GM23338 (cell line): ENCODE data around the gene SAMHD1. TPM values are rescaled to one million over a fixed set of nuclear protein-coding genes. Genes with fewer than 3 reads are reported as not detected.
"Not testable (repeated sequence)": the region's sequence is repeated elsewhere in the genome, so short reads cannot be mapped to it uniquely, and the experiment has no call there.

Experiments used
- ATAC-seq: fragments of 200-7000 bp; cut with Tn5 transposase; 3 replicates; pipeline ENCODE4 v1.9.1; 2020
- DNase-seq: peaks from one replicate; pipeline ENCODE4 v3.0.0-alpha.2; 2015; ENCODE audit warnings: low spot score
- H2AFZ ChIP-seq: fragments of 200-600 bp; sonication (generic); 2 replicates; pipeline ENCODE4 v1.8.0; 2016; ENCODE audit warnings: antibody characterized with exemption, mild to moderate bottlenecking, moderate library complexity
- H3F3A ChIP-seq: fragments of 200-600 bp; sonication (generic); replicated peaks from 2 replicates; pipeline ENCODE4 v1.8.0; 2017; ENCODE audit warnings: antibody characterized with exemption, mixed run types, low read depth
- H3K27ac ChIP-seq: fragments of 200-600 bp; sonication (generic); 2 replicates; pipeline ENCODE4 v1.6.1; 2016; ENCODE audit warnings: low read depth
- H3K27me3 ChIP-seq: fragments of 200-600 bp; sonication (generic); 2 replicates; pipeline ENCODE4 v1.8.0; 2016; ENCODE audit warnings: mild to moderate bottlenecking, mixed run types, moderate library complexity; ENCODE audit not compliant: insufficient read depth
- H3K36me3 ChIP-seq: fragments of 200-600 bp; sonication (generic); 2 replicates; pipeline ENCODE4 v1.8.0; 2016; ENCODE audit warnings: mild to moderate bottlenecking; ENCODE audit not compliant: insufficient read depth
- H3K4me1 ChIP-seq: fragments of 200-600 bp; sonication (generic); 2 replicates; pipeline ENCODE4 v1.8.0; 2016; ENCODE audit warnings: mild to moderate bottlenecking, moderate library complexity; ENCODE audit not compliant: insufficient read depth
- H3K4me2 ChIP-seq: fragments of 200-600 bp; sonication (generic); 2 replicates; pipeline ENCODE4 v1.7.1; 2017; ENCODE audit warnings: mixed run types
- H3K4me3 ChIP-seq: fragments of 200-600 bp; sonication (generic); 2 replicates; pipeline ENCODE4 v1.6.1; 2016; ENCODE audit warnings: mixed run types
- H3K79me2 ChIP-seq: fragments of 200-600 bp; sonication (generic); replicated peaks from 2 replicates; pipeline ENCODE4 v1.8.0; 2017; ENCODE audit warnings: mild to moderate bottlenecking; ENCODE audit not compliant: insufficient read depth
- H3K9me2 ChIP-seq: fragments of 200-600 bp; sonication (generic); 2 replicates; pipeline ENCODE4 v1.8.0; 2017; ENCODE audit not compliant: insufficient read depth
- H4K20me1 ChIP-seq: fragments of 200-600 bp; sonication (generic); replicated peaks from 2 replicates; pipeline ENCODE4 v1.8.0; 2017; ENCODE audit warnings: mild to moderate bottlenecking; ENCODE audit not compliant: insufficient read depth
- H3K27ac Mint-ChIP-seq: 2 replicates; pipeline ENCODE4 v1.8.0; 2020; ENCODE audit warnings: inconsistent platforms, mild to moderate bottlenecking, moderate library complexity, mixed read lengths
- H3K27me3 Mint-ChIP-seq: 3 replicates; pipeline ENCODE4 v1.8.0; 2022; ENCODE audit warnings: low read depth, mild to moderate bottlenecking, moderate library complexity, mixed read lengths, inconsistent platforms; ENCODE audit not compliant: insufficient read depth, poor library complexity
- H3K36me3 Mint-ChIP-seq: 3 replicates; pipeline ENCODE4 v1.8.0; 2021; ENCODE audit warnings: low read depth, mild to moderate bottlenecking, inconsistent platforms, moderate library complexity, mixed read lengths
- H3K4me1 Mint-ChIP-seq: 3 replicates; pipeline ENCODE4 v1.8.0; 2020; ENCODE audit warnings: mild to moderate bottlenecking, inconsistent platforms, mixed read lengths
- H3K4me3 Mint-ChIP-seq: 3 replicates; pipeline ENCODE4 v1.8.0; 2021; ENCODE audit warnings: moderate library complexity, mild to moderate bottlenecking, inconsistent platforms, mixed read lengths
- H3K9me3 Mint-ChIP-seq: 3 replicates; pipeline ENCODE4 v1.8.0; 2020; ENCODE audit warnings: moderate library complexity, mild to moderate bottlenecking, inconsistent platforms, mixed read lengths
- JUNB ChIP-seq: IDR thresholded peaks from one replicate; pipeline ENCODE4 v1.6.1; 2016; ENCODE audit warnings: antibody characterized with exemption; ENCODE audit not compliant: unreplicated experiment
- POLR2AphosphoS5 ChIP-seq: IDR thresholded peaks from 2 replicates; pipeline ENCODE4 v1.6.1; 2016; ENCODE audit warnings: antibody characterized with exemption, low read depth
- REST ChIP-seq: IDR thresholded peaks from one replicate; pipeline ENCODE4 v1.6.1; 2018; ENCODE audit warnings: antibody characterized with exemption; ENCODE audit not compliant: unreplicated experiment
- ZNF331 ChIP-seq: fragments of 250-450 bp; sonication (Bioruptor Pico); IDR thresholded peaks from 2 replicates; pipeline ENCODE4 v1.5.0; 2020; ENCODE audit warnings: low read depth, mild to moderate bottlenecking, moderate library complexity
- polyA plus RNA-seq: library from polyadenylated mRNA; unstranded; fragments of >200 nt; fragmentation: Nextera tagmentation; extraction: Ambion mirVana; gene quantifications from 2 replicates; pipeline ENCODE4 v1.2.1, GENCODE V29; 2016
- total RNA-seq: library from RNA; depleted of rRNA; stranded (reverse); fragments of >200 nt; shearing (Covaris generic); gene quantifications from 2 replicates; pipeline ENCODE4 v1.2.3, GENCODE V29; 2014
- TF ChIP-seq, protein P1 (sequence below), 2 experiments: fragments of 200-600 bp in 1 of 2; sonication (generic) in 1 of 2; conservative IDR thresholded peaks; 2 replicates each; pipeline versions ENCODE4 v1.5.1 to v1.6.1; 2016 to 2017; ENCODE audit warnings: antibody characterized with exemption in 2 of 2, low read depth in 2 of 2, mild to moderate bottlenecking in 2 of 2, moderate library complexity in 1 of 2

SAMHD1 gene
- total and polyA plus RNA-seq, 2 experiments from 2014 or later: 21.9 to 45.4 TPM

GRCh38 chr20:36994221-36994620 is 42.7 kb upstream of the SAMHD1 start:
- H3K4me1 ChIP-seq, H3F3A ChIP-seq, DNase-seq, H3K4me2 ChIP-seq, H3K4me3 ChIP-seq, H3K27ac Mint-ChIP-seq, H3K4me1 Mint-ChIP-seq, H3K27me3 ChIP-seq, ATAC-seq, H3K79me2 ChIP-seq, H3K4me3 Mint-ChIP-seq, H2AFZ ChIP-seq, H3K27me3 Mint-ChIP-seq, H4K20me1 ChIP-seq, H3K27ac ChIP-seq, H3K9me2 ChIP-seq: not testable (repeated sequence)
- H3K36me3 Mint-ChIP-seq: peaks cover 66% of the 10 kb centered on the region
- peaks cover 25% of the 10 kb centered on the region for H3K36me3 ChIP-seq
- H3K9me3 Mint-ChIP-seq: peaks cover 45% of the 10 kb centered on the region

DNA sequence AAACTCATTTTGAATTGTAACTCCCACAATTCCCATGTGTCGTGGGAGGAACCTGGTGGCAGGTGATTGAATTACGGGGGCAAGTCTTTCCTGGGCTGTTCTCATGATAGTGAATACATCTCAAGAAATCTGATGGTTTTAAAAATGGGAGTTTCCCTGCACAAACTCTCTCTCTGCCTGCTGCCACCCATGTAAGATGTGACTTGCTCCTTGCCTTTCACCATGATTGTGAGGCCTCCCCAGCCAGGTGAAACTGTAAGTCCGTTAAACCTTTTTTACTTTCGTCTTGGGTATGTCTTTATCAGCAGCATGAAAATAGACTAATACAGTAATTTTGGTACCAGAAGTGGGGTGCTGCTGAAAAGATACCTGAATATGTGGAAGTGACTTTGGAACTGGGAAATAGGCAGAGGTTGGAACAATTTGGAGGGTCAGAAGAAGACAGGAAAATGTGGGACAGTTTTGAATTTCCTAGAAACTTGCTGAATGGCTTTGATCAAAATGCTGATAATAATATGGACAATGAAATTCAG is 41.4 kb upstream of the SAMHD1 start:
- Histone ChIP-seq H4K20me1 (no peaks in the 10 kb centered on the region), H3K4me2 (no peak overlapping the region), H3K79me2 (no peaks in the 10 kb centered on the region), H3K4me3 (no peak overlapping the region), H3K9me2 (no peaks in the 10 kb centered on the region), H3K27ac (no peak overlapping the region), H3F3A (no peaks in the 10 kb centered on the region), H3K36me3 (peaks cover 19% of the 10 kb centered on the region), H3K27me3 (no peaks in the 10 kb centered on the region), H2AFZ (no peak overlapping the region), H3K4me1 (0 out of 2 replicates have a peak, but pooled peaks cover 6% of the 10 kb centered on the region)
- peaks cover 14% of the 10 kb centered on the region; the same call in 2 of the 3 replicates for H3K4me1 Mint-ChIP-seq
- peaks cover 54% of the 10 kb centered on the region for H3K36me3 Mint-ChIP-seq
- TF ChIP-seq, protein P1, sequence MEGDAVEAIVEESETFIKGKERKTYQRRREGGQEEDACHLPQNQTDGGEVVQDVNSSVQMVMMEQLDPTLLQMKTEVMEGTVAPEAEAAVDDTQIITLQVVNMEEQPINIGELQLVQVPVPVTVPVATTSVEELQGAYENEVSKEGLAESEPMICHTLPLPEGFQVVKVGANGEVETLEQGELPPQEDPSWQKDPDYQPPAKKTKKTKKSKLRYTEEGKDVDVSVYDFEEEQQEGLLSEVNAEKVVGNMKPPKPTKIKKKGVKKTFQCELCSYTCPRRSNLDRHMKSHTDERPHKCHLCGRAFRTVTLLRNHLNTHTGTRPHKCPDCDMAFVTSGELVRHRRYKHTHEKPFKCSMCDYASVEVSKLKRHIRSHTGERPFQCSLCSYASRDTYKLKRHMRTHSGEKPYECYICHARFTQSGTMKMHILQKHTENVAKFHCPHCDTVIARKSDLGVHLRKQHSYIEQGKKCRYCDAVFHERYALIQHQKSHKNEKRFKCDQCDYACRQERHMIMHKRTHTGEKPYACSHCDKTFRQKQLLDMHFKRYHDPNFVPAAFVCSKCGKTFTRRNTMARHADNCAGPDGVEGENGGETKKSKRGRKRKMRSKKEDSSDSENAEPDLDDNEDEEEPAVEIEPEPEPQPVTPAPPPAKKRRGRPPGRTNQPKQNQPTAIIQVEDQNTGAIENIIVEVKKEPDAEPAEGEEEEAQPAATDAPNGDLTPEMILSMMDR (conservative IDR thresholded peaks at IDR 0.05; ENCODE audit: low read depth in 2 of 2): peak in 1 of 2 experiments; percentile 3; a peak in 1 of 4 replicates
- TF ChIP-seq JUNB: no peak
- H3K27ac Mint-ChIP-seq: no peak overlapping the region
- H3K27me3 Mint-ChIP-seq: peaks cover 5% of the 10 kb centered on the region
- ATAC-seq: no peak
- H3K9me3 Mint-ChIP-seq: peaks cover 38% of the 10 kb centered on the region
- H3K4me3 Mint-ChIP-seq: no peak overlapping the region
- DNase-seq: no peak

- peaks cover 14% of the 10 kb centered on the region; the same call in 2 of the 3 replicates for H3K4me1 Mint-ChIP-seq
- H2AFZ ChIP-seq: no peak overlapping the region
- ATAC-seq: no peak
- no peak for TF ChIP-seq POLR2AphosphoS5
- TF ChIP-seq, protein P1 (conservative IDR thresholded peaks at IDR 0.05; ENCODE audit: low read depth in 2 of 2): no peak
- no peak for TF ChIP-seq ZNF331 (CRISPR knock-in tag)
- no peak for TF ChIP-seq REST
These were observed 40.2 kb upstream of the SAMHD1 start for GRCh38 chr20:36991703-36992102.

More at GRCh38 chr20:36991703-36992102, 40.2 kb upstream of the SAMHD1 start:
- Mint-ChIP-seq H3K27me3 (peaks cover 4% of the 10 kb centered on the region), H3K9me3 (peaks cover 38% of the 10 kb centered on the region), H3K36me3 (peaks cover 42% of the 10 kb centered on the region), H3K4me3 (no peak overlapping the region), H3K27ac (no peak overlapping the region)
- Histone ChIP-seq H3K79me2 (no peaks in the 10 kb centered on the region), H3K4me2 (no peak overlapping the region), H3K4me3 (no peak overlapping the region), H3K27me3 (no peaks in the 10 kb centered on the region), H3K9me2 (no peaks in the 10 kb centered on the region), H3K4me1 (0 out of 2 replicates have a peak, but pooled peaks cover 6% of the 10 kb centered on the region), H3K27ac (no peak overlapping the region), H3K36me3 (peaks cover 10% of the 10 kb centered on the region; the same call in 1 of the 2 replicates), H3F3A (no peaks in the 10 kb centered on the region), H4K20me1 (no peaks in the 10 kb centered on the region)
- DNase-seq: no peak
